Stimulated activated CD4-positive, alpha-beta T cell treated with anti-CD3 and anti-CD28 coated beads, Interleukin-4, amount 100 ng/mL, for 4 hours (primary cell): ENCODE data around the gene SLC6A20.

ENCODE experiments used
- DNase-seq, 2 experiments: peaks; one replicate each; pipeline ENCODE4 v3.0.0-alpha.2; 2020

SLC6A20 gene

GRCh38 chr3:45777746-45778386 is 18.5 kb downstream of the SLC6A20 start:
- DNase-seq, result no peak

GRCh38 chr3:45777111-45777745 is 19.1 kb downstream of the SLC6A20 start:
- no peak for DNase-seq

GRCh38 chr3:45776611-45777010 is 19.7 kb downstream of the SLC6A20 start:
- DNase-seq, result no peak

GRCh38 chr3:45776301-45776595 is 20.1 kb downstream of the SLC6A20 start:
- no peak for DNase-seq

- DNase-seq, result no peak
Measured at GRCh38 chr3:45775571-45776300, 20.6 kb downstream of the SLC6A20 start.

- no peak for DNase-seq
Measured at GRCh38 chr3:45774581-45775521, 21.5 kb downstream of the SLC6A20 start.

- DNase-seq, result no peak
Measured at GRCh38 chr3:45773714-45774449, 22.5 kb downstream of the SLC6A20 start.

GRCh38 chr3:45773072-45773471 is 23.3 kb downstream of the SLC6A20 start:
- DNase-seq, result no peak

GRCh38 chr3:45772341-45773035 is 23.8 kb downstream of the SLC6A20 start:
- DNase-seq, result no peak

GRCh38 chr3:45771831-45772230 is 24.5 kb downstream of the SLC6A20 start:
- DNase-seq, result no peak

- DNase-seq, result no peak
Measured at GRCh38 chr3:45771166-45771775, 25.1 kb downstream of the SLC6A20 start.

GRCh38 chr3:45765958-45766357 is 30.4 kb downstream of the SLC6A20 start:
- no peak for DNase-seq

- DNase-seq, result no peak
Measured at GRCh38 chr3:45765266-45765851, 31.0 kb downstream of the SLC6A20 start.

GRCh38 chr3:45763303-45763675 is 33.0 kb downstream of the SLC6A20 start:
- DNase-seq, result no peak

- DNase-seq, result no peak
Measured at GRCh38 chr3:45762647-45763302, 33.6 kb downstream of the SLC6A20 start.

- DNase-seq, result no peak
Measured at GRCh38 chr3:45761831-45762230, 34.5 kb downstream of the SLC6A20 start.

GRCh38 chr3:45760878-45761711 is 35.2 kb downstream of the SLC6A20 start:
- peak; percentile 24 to 25 for DNase-seq

GRCh38 chr3:45759851-45760250 is 36.5 kb downstream of the SLC6A20 start:
- DNase-seq, result no peak

- no peak for DNase-seq
Measured at GRCh38 chr3:45758871-45759270, 37.5 kb downstream of the SLC6A20 start.
